Keratinocyte (primary cell): ENCODE measurements around the gene KDM3B.

ENCODE experiments used
- EZH2 ChIP-seq: IDR thresholded peaks from one replicate; pipeline ENCODE4 v1.6.1; 2012; ENCODE audit warnings: inconsistent platforms, mild to moderate bottlenecking, low read length, moderate library complexity
- TF ChIP-seq, protein P1 (sequence below), 3 experiments: IDR thresholded peaks in 1 of 3; conservative IDR thresholded peaks in 1 of 3; optimal IDR thresholded peaks in 1 of 3; 2 replicates in 2 of 3; 3 replicates in 1 of 3; pipeline versions ENCODE3 to v1.5.1; 2011; ENCODE audit warnings: low read length in 3 of 3, mild to moderate bottlenecking in 3 of 3, moderate library complexity in 2 of 3, control low read depth in 1 of 3, inconsistent platforms in 1 of 3; ENCODE audit not compliant: insufficient read depth in 2 of 3; ENCODE audit errors: extremely low read depth in 1 of 3

DNA sequence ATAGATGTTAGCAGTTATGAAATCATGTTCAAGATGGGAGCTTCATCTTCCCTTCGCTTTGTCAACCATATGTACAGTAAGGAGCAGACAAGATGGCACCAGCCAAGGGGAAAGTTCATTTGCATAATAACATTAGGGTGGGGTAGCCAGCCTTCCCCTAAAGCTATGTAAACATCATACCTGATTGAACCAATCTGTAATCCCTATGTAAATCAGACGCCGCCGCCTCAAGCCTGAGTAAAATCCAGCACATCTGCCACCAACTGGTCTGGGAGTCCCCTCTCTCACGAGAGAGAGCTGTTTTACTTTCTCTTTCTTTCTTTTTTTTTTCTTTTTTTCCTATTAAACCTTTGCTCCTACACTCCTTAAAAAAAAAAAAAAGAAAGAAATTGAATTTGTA lies 55.5 kb downstream of the KDM3B start:
- TF ChIP-seq, protein P1, sequence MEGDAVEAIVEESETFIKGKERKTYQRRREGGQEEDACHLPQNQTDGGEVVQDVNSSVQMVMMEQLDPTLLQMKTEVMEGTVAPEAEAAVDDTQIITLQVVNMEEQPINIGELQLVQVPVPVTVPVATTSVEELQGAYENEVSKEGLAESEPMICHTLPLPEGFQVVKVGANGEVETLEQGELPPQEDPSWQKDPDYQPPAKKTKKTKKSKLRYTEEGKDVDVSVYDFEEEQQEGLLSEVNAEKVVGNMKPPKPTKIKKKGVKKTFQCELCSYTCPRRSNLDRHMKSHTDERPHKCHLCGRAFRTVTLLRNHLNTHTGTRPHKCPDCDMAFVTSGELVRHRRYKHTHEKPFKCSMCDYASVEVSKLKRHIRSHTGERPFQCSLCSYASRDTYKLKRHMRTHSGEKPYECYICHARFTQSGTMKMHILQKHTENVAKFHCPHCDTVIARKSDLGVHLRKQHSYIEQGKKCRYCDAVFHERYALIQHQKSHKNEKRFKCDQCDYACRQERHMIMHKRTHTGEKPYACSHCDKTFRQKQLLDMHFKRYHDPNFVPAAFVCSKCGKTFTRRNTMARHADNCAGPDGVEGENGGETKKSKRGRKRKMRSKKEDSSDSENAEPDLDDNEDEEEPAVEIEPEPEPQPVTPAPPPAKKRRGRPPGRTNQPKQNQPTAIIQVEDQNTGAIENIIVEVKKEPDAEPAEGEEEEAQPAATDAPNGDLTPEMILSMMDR (optimal IDR thresholded peaks at IDR 0.05 in 1 of 3, IDR thresholded peaks at IDR 0.05 in 1 of 3, conservative IDR thresholded peaks at IDR 0.05 in 1 of 3; ENCODE audit: extremely low read depth in 1 of 3, insufficient read depth in 2 of 3, low read length in 3 of 3), result no peak
- TF ChIP-seq EZH2, result no peak
